GM12801 (cell line): ENCODE results near the gene MGAT5.

Source experiments
- TF ChIP-seq, protein P1 (sequence below): IDR thresholded peaks from one replicate; pipeline ENCODE4 v1.5.1; 2011; ENCODE audit warnings: control low read depth; ENCODE audit not compliant: insufficient read length; ENCODE audit errors: extremely low read depth

Gene MGAT5

DNA sequence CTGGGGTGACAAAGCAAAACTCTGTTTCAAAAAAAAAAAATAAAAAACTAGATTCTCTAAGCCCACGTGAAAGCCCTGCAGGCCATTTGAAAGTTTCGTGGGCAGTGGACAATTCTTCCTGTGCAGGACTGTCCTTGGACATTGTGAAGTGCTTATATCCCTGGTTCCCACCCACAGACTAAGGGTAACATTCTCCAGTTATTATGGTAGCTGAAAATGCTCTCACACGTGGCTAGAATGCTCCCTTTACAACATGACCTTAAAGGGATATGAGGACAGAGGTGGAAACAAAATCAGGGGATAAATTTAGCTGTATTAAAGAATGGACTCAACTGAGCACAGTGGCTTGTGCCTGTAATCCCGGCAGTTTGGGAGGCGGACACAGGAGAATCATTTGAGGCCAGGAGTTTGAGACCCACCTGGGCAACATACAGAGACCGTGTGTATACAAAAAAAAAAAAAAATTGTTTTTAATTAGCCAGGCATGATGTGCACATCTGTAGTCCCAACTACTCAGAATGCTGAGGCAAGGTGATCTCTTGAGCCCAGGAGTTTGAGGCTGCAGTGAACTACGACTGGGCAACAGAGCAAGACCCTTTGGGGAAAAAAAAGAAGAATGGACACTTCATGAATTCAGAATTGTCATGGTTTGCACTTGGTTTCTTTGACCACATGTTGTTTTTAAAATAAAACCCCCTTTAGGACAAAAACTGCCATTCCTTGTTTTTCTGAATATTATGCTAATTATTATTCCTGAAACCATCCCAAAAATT, 167.9 kb downstream of the MGAT5 start:
- TF ChIP-seq, protein P1, sequence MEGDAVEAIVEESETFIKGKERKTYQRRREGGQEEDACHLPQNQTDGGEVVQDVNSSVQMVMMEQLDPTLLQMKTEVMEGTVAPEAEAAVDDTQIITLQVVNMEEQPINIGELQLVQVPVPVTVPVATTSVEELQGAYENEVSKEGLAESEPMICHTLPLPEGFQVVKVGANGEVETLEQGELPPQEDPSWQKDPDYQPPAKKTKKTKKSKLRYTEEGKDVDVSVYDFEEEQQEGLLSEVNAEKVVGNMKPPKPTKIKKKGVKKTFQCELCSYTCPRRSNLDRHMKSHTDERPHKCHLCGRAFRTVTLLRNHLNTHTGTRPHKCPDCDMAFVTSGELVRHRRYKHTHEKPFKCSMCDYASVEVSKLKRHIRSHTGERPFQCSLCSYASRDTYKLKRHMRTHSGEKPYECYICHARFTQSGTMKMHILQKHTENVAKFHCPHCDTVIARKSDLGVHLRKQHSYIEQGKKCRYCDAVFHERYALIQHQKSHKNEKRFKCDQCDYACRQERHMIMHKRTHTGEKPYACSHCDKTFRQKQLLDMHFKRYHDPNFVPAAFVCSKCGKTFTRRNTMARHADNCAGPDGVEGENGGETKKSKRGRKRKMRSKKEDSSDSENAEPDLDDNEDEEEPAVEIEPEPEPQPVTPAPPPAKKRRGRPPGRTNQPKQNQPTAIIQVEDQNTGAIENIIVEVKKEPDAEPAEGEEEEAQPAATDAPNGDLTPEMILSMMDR, result no peak

DNA sequence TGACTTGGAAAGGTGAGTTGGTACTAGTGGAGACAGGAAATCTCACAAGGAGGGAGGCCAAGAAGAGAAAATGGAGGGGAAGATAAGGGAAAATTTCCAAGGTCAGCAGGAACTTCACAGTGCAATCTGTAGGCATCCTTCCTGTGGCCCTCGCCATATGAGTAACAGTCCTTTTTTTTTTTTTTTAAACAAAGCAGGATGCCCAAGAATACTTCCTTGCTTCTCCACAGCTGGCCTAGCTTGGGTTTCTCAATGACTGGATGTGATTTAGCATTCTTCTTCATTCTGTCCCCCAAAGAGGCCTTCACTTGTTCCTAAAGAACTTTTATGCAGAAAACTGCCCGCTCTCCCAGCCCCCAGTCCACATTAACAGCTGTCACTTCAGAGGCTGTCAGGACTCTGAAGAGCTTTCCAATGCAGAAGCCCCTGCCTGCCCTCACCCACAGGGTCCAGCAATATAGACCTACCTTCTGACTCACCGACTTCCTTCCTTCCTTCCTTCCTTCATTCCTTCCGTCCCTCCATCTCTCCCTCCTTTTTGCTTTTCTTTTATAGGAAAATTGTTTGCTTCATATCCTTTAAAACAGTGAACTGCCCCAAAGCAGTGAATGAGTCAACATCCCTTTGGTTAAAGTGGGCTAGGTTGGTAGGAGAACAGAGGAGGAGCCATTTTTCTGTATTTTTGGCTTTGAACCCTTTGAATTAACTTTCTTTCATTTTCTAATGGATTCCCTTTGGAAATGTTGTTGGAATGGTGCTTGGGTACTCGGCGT, 172.0 kb downstream of the MGAT5 start:
- TF ChIP-seq, protein P1, result no peak

DNA sequence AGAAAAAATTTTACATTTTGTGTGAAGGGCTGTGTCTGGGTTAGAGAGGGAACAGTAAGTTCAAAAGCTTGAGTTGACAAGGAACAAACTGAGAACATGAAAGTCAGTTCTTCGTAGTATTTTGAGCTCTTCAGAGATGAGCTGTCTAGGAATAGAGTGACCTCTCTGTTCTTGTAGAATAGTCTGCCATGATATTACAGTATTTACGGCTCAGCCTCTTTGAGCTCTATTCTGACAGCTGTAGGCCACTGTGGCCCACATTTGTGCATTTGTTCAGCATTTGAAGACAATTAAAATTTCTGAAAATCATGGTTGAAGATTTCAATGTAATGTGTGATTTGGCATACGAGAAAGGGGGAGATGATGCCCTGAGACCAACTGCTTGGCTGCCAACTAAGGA, 172.8 kb downstream of the MGAT5 start:
- TF ChIP-seq, protein P1, result no peak

DNA sequence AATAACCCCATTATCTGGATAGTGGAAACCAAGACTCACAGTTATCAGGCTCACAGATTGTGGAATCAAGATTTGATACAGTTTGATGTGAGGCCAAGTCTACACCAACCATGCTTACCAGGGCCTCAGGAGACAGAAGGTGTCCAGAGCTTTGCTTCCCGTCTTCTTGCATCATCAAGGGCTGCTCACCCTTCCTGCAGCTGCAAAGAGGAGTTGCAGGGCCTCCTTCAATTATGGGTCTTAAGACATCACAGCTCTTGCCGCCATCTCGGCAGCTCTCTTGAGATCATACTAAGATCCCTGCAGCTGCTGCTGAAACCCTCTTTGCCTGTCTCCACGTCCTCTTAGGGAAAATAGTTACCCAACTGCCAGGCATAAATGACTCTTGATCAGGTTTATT, 176.0 kb downstream of the MGAT5 start:
- TF ChIP-seq, protein P1, result no peak

DNA sequence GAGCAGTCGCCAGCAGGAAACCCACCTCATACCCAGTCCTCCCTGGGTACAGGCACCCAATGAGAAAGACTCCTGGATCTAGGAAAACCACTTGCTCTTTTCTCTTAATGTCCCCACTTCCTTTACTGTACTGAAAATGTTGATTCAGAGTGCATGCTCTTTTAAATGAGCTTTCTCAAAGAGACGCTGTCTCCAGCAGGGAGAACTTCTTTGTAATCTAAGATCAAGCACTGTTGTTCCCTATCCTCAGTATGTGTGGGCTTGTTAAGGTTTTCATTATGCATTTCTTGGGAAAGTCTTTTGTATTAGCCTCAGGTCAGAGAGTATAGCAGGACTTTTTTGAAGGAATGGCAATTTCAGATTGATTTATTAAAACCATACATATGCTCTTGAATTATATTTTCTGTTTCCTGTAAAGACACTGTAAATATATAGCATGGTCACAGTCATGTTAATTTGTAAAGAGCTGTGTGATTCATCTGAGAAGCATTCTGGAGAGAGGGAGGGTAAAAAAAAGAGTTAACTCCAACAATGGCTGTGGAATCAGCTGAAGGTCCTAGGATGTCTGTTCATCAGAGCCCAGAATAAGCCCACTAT, 178.1 kb downstream of the MGAT5 start:
- TF ChIP-seq, protein P1, result no peak

DNA sequence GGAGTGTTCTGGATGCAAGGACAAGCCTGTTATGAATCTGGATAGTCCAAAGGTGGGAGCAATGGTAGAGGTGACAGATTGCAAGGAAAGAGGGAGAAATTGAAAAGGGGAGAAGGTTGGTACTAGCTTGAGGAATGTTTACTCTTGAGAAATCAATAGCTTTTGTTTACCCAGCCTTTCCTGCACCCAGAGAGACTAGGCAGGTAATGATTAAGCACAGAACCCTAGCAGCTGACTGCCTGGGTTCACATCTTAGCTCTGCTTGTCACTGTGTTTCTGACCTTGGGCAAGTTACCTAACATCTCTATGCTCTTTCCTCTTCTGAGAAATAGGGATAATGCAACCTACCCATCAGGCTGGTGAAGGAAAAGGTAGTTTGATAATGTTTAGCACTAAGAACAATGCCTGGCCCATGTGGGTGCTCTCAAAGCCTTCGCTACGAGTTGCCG, 178.6 kb downstream of the MGAT5 start:
- TF ChIP-seq, protein P1, result no peak

DNA sequence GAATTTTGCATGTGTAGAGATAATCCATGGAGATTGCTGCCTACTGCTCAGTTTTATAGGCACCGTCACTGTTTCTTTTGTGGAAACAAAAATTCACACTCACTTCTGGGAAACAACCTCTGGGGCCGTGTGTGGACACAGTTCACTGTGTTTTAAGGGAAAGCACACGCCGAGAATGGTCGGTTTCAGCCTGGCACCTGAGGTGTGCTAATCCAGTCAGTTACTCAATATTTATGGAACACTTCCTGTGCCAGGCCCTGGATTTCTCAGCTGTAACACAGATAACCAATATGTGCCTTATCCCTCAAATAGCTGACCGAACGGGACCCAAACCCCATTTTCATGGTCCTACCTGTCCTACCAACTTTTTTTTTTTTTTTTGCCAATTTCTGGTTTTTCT, 179.6 kb downstream of the MGAT5 start:
- TF ChIP-seq, protein P1, result no peak
